K562 (cell line): ENCODE measurements around the gene IFT172. TPM values are rescaled to one million over a fixed set of nuclear protein-coding genes. Genes with fewer than 3 reads are reported as not detected.

ENCODE experiments used
- ATAC-seq: fragments of 200-7000 bp; cut with Tn5 transposase; 3 replicates; pipeline ENCODE4 v1.9.1; 2020; ENCODE audit warnings: moderate library complexity
- BruUV-seq: library from RNA; stranded (reverse); fragments of 400-500 nt; replicated peaks from 2 replicates; lab custom pipeline; 2021; lab: Mats Ljungman, UMichigan
- CTCF ChIA-PET: fragments of 300-600 bp; formaldehyde crosslinking; extraction: SDS; loops from one replicate; lab custom pipeline; 2021; ENCODE audit warnings: low intra/inter-chr PET ratio; lab: Yijun Ruan, JAX
- POLR2A ChIA-PET: fragments of 300-600, 350-650 bp; sonication (Branson Sonifier 250); formaldehyde crosslinking; extraction: SDS; loops from one replicate; lab custom pipeline; 2021; ENCODE audit warnings: antibody characterized with exemption, inconsistent platforms; lab: Yijun Ruan, JAX
- DNase-seq, 4 experiments: peaks; one replicate each; pipeline versions ENCODE4 v3.0.0 to v3.0.0-alpha.2; 2011 to 2018; ENCODE audit warnings: low spot score in 3 of 4, mixed read lengths in 3 of 4; ENCODE audit errors: extremely low read depth in 1 of 4
- FAIRE-seq: peaks from 2 replicates; lab custom pipeline; 2011; peaks lifted over from hg19 to GRCh38; lab: Jason Lieb, UNC
- H2AFZ ChIP-seq: 2 replicates; pipeline ENCODE4 v1.6.0; 2011; ENCODE audit warnings: low read depth, low read length, control low read depth, inconsistent platforms
- H3K27ac ChIP-seq: fragments of 200-600 bp; 3 replicates; pipeline ENCODE4 v1.8.0; 2011; ENCODE audit warnings: low read depth, mild to moderate bottlenecking, control low read depth, inconsistent platforms, low read length, moderate library complexity, mixed read lengths; ENCODE audit errors: extremely low read depth
- H3K27me3 ChIP-seq, 2 experiments: fragments of 300-600 bp in 1 of 2; 2 replicates in 1 of 2; 3 replicates in 1 of 2; pipeline versions ENCODE4 v1.6.0 to v1.8.0; 2011; ENCODE audit warnings: inconsistent platforms in 2 of 2, low read length in 2 of 2, mild to moderate bottlenecking in 1 of 2, mixed read lengths in 1 of 2, moderate library complexity in 1 of 2; ENCODE audit not compliant: control insufficient read depth in 2 of 2, insufficient read depth in 2 of 2
- H3K36me3 ChIP-seq: fragments of 300-600 bp; 3 replicates; pipeline ENCODE4 v1.8.0; 2011; ENCODE audit warnings: mild to moderate bottlenecking, low read length, inconsistent platforms; ENCODE audit not compliant: control insufficient read depth, insufficient read depth
- H3K4me1 ChIP-seq, 2 experiments: fragments of 200-600 bp in 1 of 2; replicated peaks in 1 of 2; 2 replicates in 1 of 2; 3 replicates in 1 of 2; pipeline versions ENCODE4 v1.5.1 to v1.8.0; 2011; ENCODE audit warnings: inconsistent platforms in 2 of 2, low read length in 2 of 2, mild to moderate bottlenecking in 1 of 2, mixed read lengths in 1 of 2, moderate library complexity in 1 of 2; ENCODE audit not compliant: control insufficient read depth in 2 of 2, insufficient read depth in 2 of 2
- H3K4me2 ChIP-seq: 2 replicates; pipeline ENCODE4 v1.6.1; 2011; ENCODE audit warnings: low read length, control low read depth, inconsistent platforms, mixed read lengths; ENCODE audit not compliant: insufficient read depth
- H3K4me3 ChIP-seq: fragments of 200-600 bp; sonication (generic), shearing (Covaris generic); 2 replicates; pipeline ENCODE4 v1.5.1; 2016; ENCODE audit warnings: control low read depth, inconsistent platforms
- H3K79me2 ChIP-seq: fragments of 200-600 bp; 3 replicates; pipeline ENCODE4 v1.8.0; 2011; ENCODE audit warnings: low read length, inconsistent platforms; ENCODE audit not compliant: control insufficient read depth, insufficient read depth
- H3K9ac ChIP-seq, 2 experiments: 2 replicates each; pipeline versions ENCODE4 v1.6.0 to v1.6.1; 2011; ENCODE audit warnings: low read depth in 2 of 2, low read length in 2 of 2, control low read depth in 1 of 2, inconsistent platforms in 1 of 2, mild to moderate bottlenecking in 1 of 2, mixed read lengths in 1 of 2; ENCODE audit not compliant: insufficient read depth in 1 of 2
- H3K9me1 ChIP-seq: one replicate; pipeline ENCODE4 v1.6.0; 2011; ENCODE audit warnings: inconsistent platforms, mild to moderate bottlenecking, low read length, moderate library complexity; ENCODE audit not compliant: control insufficient read depth, insufficient read depth
- H3K9me3 ChIP-seq: replicated peaks from 2 replicates; pipeline ENCODE4 v1.5.1; 2011; ENCODE audit warnings: low read depth, low read length, inconsistent platforms; ENCODE audit not compliant: control insufficient read depth, insufficient read depth
- H4K20me1 ChIP-seq: replicated peaks from 2 replicates; pipeline ENCODE4 v1.6.1; 2011; ENCODE audit warnings: low read length, inconsistent platforms, mixed read lengths; ENCODE audit not compliant: control insufficient read depth, insufficient read depth
- ADNP ChIP-seq: fragments of 200-800 bp; sonication (Bioruptor generic); IDR thresholded peaks from 2 replicates; pipeline ENCODE4 v1.6.1; 2016; ENCODE audit warnings: missing genetic modification characterization, missing compliant biosample characterization
- BCOR ChIP-seq: fragments of 450-650 bp; IDR thresholded peaks from 2 replicates; pipeline ENCODE4 v1.6.1; 2016
- CBX1 ChIP-seq: sonication (generic); IDR thresholded peaks from 2 replicates; pipeline ENCODE4 v1.6.1; 2016; ENCODE audit warnings: antibody characterized with exemption, low read depth, mild to moderate bottlenecking
- CEBPB ChIP-seq: fragments of 450-650 bp; IDR thresholded peaks from 2 replicates; pipeline ENCODE4 v1.6.1; 2016; ENCODE audit warnings: missing genetic modification characterization, missing compliant biosample characterization
- CEBPG ChIP-seq, 3 experiments: fragments of 200-800 bp in 1 of 3; sonication (Bioruptor generic) in 1 of 3; sonication (generic) in 1 of 3; formaldehyde crosslinking in 1 of 3; IDR thresholded peaks in 2 of 3; conservative IDR thresholded peaks in 1 of 3; 2 replicates each; pipeline versions ENCODE4 v1.6.1 to v1.8.0; 2016 to 2022; ENCODE audit warnings: missing compliant biosample characterization in 2 of 3, missing genetic modification characterization in 2 of 3, mild to moderate bottlenecking in 1 of 3, missing genetic modification reagents in 1 of 3
- GABPB2 ChIP-seq: fragments of 250-450 bp; sonication (Bioruptor Pico); conservative IDR thresholded peaks from 2 replicates; pipeline ENCODE4 v1.5.1; 2021; ENCODE audit warnings: mild to moderate bottlenecking
- HDAC2 ChIP-seq: fragments of 450-650 bp; IDR thresholded peaks from 2 replicates; pipeline ENCODE4 v1.6.1; 2016; ENCODE audit warnings: mild to moderate bottlenecking
- KDM1A ChIP-seq, 2 experiments: fragments of 450-650 bp; IDR thresholded peaks; 2 replicates each; pipeline ENCODE4 v1.6.1; 2016; ENCODE audit warnings: mild to moderate bottlenecking in 2 of 2
- MEIS2 ChIP-seq: fragments of 450-650 bp; IDR thresholded peaks from 2 replicates; pipeline ENCODE4 v1.6.1; 2014; ENCODE audit warnings: mild to moderate bottlenecking; ENCODE audit not compliant: partially characterized antibody
- PHB2 ChIP-seq: fragments of 450-650 bp; IDR thresholded peaks from 2 replicates; pipeline ENCODE4 v1.6.1; 2017; ENCODE audit warnings: low read depth
- RBM25 ChIP-seq: fragments of 200-400 bp; formaldehyde crosslinking; IDR thresholded peaks from 2 replicates; pipeline ENCODE4 v1.6.1; 2018; ENCODE audit warnings: low read length, low read depth, moderate library complexity; ENCODE audit not compliant: severe bottlenecking
- RCOR1 ChIP-seq, 2 experiments: IDR thresholded peaks; 2 replicates each; pipeline ENCODE4 v1.6.1; 2012; ENCODE audit warnings: low read depth in 2 of 2, low read length in 2 of 2, borderline replicate concordance in 1 of 2, improper control_type of control experiment in 1 of 2
- TEAD4 ChIP-seq, 2 experiments: sonication (generic) in 1 of 2; formaldehyde crosslinking in 1 of 2; IDR thresholded peaks; 2 replicates each; pipeline versions ENCODE4 v1.6.1 to v1.8.0; 2012 to 2022; ENCODE audit warnings: borderline replicate concordance in 1 of 2, inconsistent platforms in 1 of 2, low read length in 1 of 2, mild to moderate bottlenecking in 1 of 2, missing genetic modification reagents in 1 of 2
- ZBED1 ChIP-seq: IDR thresholded peaks from 2 replicates; pipeline ENCODE4 v1.6.1; 2014
- ZFP36 ChIP-seq: fragments of 150-350 bp; IDR thresholded peaks from 2 replicates; pipeline ENCODE4 v1.6.1; 2018; ENCODE audit warnings: low read length, low read depth; ENCODE audit not compliant: partially characterized antibody
- ZNF197 ChIP-seq: fragments of 200-800 bp; sonication (Bioruptor generic); IDR thresholded peaks from 2 replicates; pipeline ENCODE4 v1.6.1; 2016; ENCODE audit warnings: low read depth, missing genetic modification characterization, missing compliant biosample characterization
- WGBS: fragments of 100-300 bp; shearing (Covaris generic); methylation state at CpG from one replicate; pipeline ENCODE4 v1.1.6; 2016; ENCODE audit warnings: low coverage, mixed read lengths; ENCODE audit not compliant: insufficient coverage; ENCODE audit errors: missing lambda C conversion rate; 5-methylcytosine and 5-hydroxymethylcytosine counted together
- in situ Hi-C: fragments of 300-500 bp; cut with MboI; formaldehyde crosslinking; loops from 4 replicates; pipeline ENCODE4 v1.15.0; 2018; ENCODE audit warnings: inconsistent platforms, mixed read lengths
- intact Hi-C: fragments of 100-400 bp; cut with micrococcal nuclease; formaldehyde crosslinking; loops from 2 replicates; pipeline ENCODE4 v1.14.2; 2022
- polyA plus RNA-seq, 8 experiments: library from polyadenylated mRNA; depleted of rRNA in 4 of 8; stranded (reverse) in 5 of 8; unstranded in 3 of 8; fragments of >200 nt; fragmentation: Nextera tagmentation in 2 of 8; fragmentation: Illumina TruSeq in 1 of 8; extraction: Ambion mirVana in 2 of 8; extraction: Trizol in 1 of 8; gene quantifications; 2 replicates each; pipeline versions ENCODE4 v1.2.1 to v1.2.3, GENCODE V29; 2011 to 2014; ENCODE audit warnings: inconsistent platforms in 1 of 8, missing spikeins in 1 of 8
- total RNA-seq, 7 experiments: library from RNA; depleted of rRNA in 6 of 7; stranded (reverse); fragments of >200 nt in 6 of 7; fragmentation: Illumina TruSeq in 2 of 7; extraction: Trizol in 2 of 7; gene quantifications; 2 replicates each; pipeline versions ENCODE4 v1.2.1 to v1.2.3, GENCODE V29; 2011 to 2021; ENCODE audit warnings: low replicate concordance in 1 of 7

The IFT172 gene
- total and polyA plus RNA-seq, 9 of the 15 experiments (the other 6 are each of a cell fraction or from before 2014, with no cell fraction given): 5.6 to 19.1 (median 13.5) TPM

DNA sequence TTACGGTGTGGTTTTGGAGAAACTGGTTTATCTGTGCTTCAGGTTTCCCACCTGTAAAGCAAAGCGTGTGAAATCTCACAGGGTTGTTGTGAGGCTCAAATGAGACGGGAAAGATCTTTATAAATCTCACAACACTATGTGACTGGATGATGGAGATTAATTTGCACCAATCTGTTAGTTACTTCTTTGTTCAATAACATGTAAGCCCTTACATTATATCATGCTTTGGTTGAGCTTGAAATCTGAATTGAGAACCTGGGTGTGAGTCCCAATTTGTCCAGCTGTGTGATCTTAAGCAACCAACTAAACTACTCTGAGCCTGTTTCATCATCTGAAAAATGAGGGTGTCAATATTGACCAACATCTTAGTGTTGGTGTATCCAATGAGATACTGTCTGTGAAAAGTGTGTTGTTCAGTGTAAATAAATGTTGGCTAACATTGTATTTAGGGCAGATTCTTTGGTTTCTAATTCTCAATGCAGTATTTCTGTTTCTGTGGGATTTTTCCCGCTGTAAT is 6.4 kb upstream of the IFT172 start:
- 38% methylated on average over 4 of the region's 4 CpGs for WGBS
- intact Hi-C loops: no loop called here
- in situ Hi-C loops: no loop called here
- H3K9me1 ChIP-seq: no peaks in the 10 kb centered on the region
- FAIRE-seq: no peak
- H3K27me3 ChIP-seq: no peaks in the 10 kb centered on the region; a peak in 1 of 5 replicates
- H3K4me1 ChIP-seq: peaks cover 14 to 22% of the 10 kb centered on the region in 2 experiments; a peak in 4 of 5 replicates
- peak; percentile 82 for TF ChIP-seq ZFP36
- no peak for TF ChIP-seq PHB2
- no peak for TF ChIP-seq GABPB2 (CRISPR knock-in tag)
- peak in 1 of 2 experiments; percentile 55; a peak in 2 of 4 replicates for TF ChIP-seq RCOR1 (IDR thresholded peaks at IDR 0.05; ENCODE audit: borderline replicate concordance in 1 of 2, low read depth in 2 of 2, low read length in 2 of 2)
- TF ChIP-seq RBM25: peak; percentile 97
- peak; percentile 83 for TF ChIP-seq ADNP (tag)
- TF ChIP-seq CEBPG (CRISPR knock-in tag; IDR thresholded peaks at IDR 0.05): no peak
- TF ChIP-seq CEBPG (tag; conservative IDR thresholded peaks at IDR 0.05 in 1 of 2, IDR thresholded peaks at IDR 0.05 in 1 of 2): peak; percentile 51 to 79; a peak in 3 of 4 replicates
- TF ChIP-seq KDM1A (IDR thresholded peaks at IDR 0.05): peak; percentile 76 to 80; a peak in 3 of 4 replicates
- 0 out of 2 replicates have a peak, but pooled peaks have one; percentile 52 for TF ChIP-seq CBX1
- peak; percentile 60 for TF ChIP-seq CEBPB (tag)
- no peak for TF ChIP-seq ZBED1
- peak; percentile 20 for TF ChIP-seq MEIS2
- TF ChIP-seq BCOR: peak; percentile 96
- peak; percentile 77; the same call in 1 of the 2 replicates for TF ChIP-seq HDAC2
- no peak for TF ChIP-seq TEAD4 (IDR thresholded peaks at IDR 0.05; ENCODE audit: low read length)
- TF ChIP-seq TEAD4 (CRISPR knock-in tag; IDR thresholded peaks at IDR 0.05; ENCODE audit: borderline replicate concordance): no peak
- no peak for TF ChIP-seq ZNF197 (CRISPR knock-in tag)
- no peaks in the 10 kb centered on the region for H3K36me3 ChIP-seq
- H3K79me2 ChIP-seq: no peaks in the 10 kb centered on the region
- no peak for DNase-seq
- ChIA-PET CTCF (no interaction called here), POLR2A (interaction anchor here (1.1 kb wide), 1 partner anchor 10 kb away, joined by 3 read pairs; no protein-coding TSS in a partner anchor)
- peak overlapping the region; percentile 77 for H2AFZ ChIP-seq
- no peak overlapping the region for H3K27ac ChIP-seq
- H3K9ac ChIP-seq: peak overlapping the region in 1 of 2 experiments; percentile 2; a peak in 2 of 4 replicates
- H4K20me1 ChIP-seq: no peaks in the 10 kb centered on the region
- no peak overlapping the region for H3K4me3 ChIP-seq
- ATAC-seq: no peak
- no peaks in the 10 kb centered on the region for H3K9me3 ChIP-seq
- no peak overlapping the region for H3K4me2 ChIP-seq
- no TSS peak for BruUV-seq
